NOMO-1 treated with DMSO at 0.1 percent for 48 hours (cell line): Measurements from ENCODE around the gene MCCD1.
"Not testable (repeated sequence)": the region's sequence is repeated elsewhere in the genome, so short reads cannot be mapped to it uniquely, and the experiment has no call there.

ENCODE experiments used
- DNase-seq: peaks from one replicate; lab custom pipeline; 2025; ENCODE audit not compliant: unreplicated experiment; lab: John Stamatoyannopoulos, UW

Gene MCCD1, protein sequence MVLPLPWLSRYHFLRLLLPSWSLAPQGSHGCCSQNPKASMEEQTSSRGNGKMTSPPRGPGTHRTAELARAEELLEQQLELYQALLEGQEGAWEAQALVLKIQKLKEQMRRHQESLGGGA

DNA sequence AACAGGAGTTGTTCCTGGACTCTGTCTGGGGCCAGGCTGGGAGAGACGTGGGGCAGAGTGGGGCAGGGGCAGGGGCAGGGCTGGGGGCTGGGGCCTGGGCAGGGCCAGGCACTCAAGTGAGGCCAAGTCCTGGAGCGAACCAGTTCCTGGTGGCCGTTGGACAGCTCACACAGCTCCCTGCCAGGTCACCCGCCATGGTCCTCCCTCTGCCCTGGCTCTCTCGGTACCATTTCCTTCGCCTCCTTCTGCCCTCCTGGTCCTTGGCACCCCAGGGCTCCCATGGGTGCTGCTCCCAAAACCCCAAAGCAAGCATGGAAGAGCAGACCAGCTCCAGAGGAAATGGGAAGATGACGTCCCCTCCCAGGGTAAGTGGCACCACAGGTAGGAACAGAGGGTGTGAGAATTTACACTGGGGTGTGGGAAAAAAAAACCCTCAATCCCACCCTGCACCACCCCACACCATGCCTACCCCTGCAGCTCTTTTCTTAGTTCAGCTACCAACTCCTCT is at the start of gene MCCD1:
Gene MCCD1, plus strand, starts transcription at position 142 of the 508 bp plus-strand sequence. Its CDS starts 53 bp downstream, at position 195.
- DNase-seq, result no peak

DNA sequence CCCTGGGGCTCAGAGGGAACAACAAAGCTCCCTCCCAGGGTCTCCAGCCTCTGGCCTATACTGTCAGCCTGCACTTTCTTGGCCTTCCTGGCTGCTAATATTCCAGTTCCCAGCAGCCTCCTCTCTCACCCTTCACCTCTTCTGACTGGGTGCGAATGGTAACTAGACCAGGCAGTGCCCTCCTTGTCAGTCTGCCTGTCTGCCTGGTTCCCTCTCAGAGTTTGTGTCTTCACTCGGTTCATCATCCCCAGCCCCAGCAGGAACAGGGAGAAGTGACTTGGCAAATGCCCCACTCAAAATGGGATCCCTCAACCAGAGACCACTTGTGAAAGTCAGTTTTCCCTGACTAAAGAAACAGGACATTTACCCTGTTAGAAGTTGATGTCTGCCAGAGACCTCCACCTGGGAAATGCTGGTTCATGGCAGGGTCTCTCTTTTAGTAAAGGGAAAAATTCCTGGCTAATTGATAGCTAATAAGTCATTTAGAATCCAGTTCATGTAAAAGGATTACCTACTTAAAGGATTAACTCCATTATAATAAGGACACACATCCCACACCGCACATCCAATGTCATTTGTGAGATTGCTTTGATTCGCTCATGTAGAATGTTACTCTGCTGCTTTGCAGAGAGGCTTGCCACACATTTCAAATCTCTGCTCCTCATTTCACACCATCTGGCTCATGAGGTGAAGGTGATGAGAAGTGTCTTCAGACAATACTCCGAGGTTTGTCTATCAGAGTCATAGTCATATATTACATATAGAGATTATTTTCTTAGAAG is 49.4 kb upstream of the MCCD1 start:
- no peak for DNase-seq

GRCh38 chr6:31479933-31480535 is 48.7 kb upstream of the MCCD1 start:
- no peak for DNase-seq

DNA sequence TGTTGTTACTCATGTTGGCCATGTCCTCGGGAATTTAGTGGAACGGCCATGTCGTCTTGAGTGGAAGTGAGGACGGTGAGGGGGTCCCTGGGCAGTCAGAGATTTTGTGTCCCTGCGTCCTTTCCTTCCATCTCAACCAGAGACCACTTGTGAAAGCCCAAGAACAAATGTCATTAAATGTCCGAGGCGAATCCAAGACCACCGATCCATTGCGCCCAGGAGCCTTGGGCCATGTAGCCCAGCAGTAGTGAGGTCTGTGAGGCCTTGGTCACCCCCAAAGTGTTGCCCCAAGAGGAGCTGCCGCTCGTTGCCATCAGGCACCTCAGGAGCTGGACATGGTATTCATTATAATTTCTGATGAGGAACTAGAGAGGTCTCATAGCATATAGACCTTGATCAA is 48.2 kb upstream of the MCCD1 start:
- no peak for DNase-seq

DNA sequence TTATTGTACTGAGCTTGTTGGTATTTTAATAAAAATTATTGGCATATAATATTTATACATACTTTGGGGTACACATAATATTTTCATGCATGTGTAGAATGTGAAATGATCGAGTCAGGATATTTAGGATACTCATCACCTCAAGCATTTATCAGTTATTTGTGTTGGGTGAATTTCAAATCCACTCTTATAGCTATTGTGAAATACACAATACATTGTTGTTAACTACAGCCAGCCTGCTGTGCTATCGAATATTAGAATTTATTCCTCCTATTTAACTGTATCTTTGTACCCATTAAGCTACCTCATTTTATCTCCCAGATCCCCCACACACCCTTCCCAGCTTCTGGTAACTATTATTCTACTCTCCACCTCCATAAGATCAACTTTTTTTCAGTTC is 45.4 kb upstream of the MCCD1 start:
- DNase-seq, result no peak

- DNase-seq, result no peak
Measured at GRCh38 chr6:31485055-31485454, 43.7 kb upstream of the MCCD1 start.

- DNase-seq, result not testable (repeated sequence)
Measured at GRCh38 chr6:31486065-31486837, 42.5 kb upstream of the MCCD1 start.

- DNase-seq, result not testable (repeated sequence)
Measured at GRCh38 chr6:31487674-31488073, 41.1 kb upstream of the MCCD1 start.

DNA sequence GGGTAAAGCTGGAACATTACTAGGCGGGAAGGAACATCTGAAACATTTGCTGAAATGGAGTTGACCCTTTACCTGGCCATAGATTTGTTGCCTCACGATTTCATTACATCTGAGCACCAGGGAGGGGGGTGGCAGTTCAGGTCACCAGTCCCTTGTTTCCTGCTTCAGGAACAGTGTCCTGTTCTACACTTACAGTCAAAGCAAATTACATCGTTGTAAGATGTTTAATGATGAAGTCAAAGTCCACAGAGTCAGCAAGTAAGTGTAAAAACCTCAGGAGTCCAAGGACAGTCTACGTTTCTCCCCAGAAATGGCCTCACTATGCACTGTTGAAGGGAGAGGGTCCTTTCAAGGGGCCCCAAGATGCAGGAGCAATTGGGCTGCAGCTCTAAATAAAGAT is 39.7 kb upstream of the MCCD1 start:
- no peak for DNase-seq

DNA sequence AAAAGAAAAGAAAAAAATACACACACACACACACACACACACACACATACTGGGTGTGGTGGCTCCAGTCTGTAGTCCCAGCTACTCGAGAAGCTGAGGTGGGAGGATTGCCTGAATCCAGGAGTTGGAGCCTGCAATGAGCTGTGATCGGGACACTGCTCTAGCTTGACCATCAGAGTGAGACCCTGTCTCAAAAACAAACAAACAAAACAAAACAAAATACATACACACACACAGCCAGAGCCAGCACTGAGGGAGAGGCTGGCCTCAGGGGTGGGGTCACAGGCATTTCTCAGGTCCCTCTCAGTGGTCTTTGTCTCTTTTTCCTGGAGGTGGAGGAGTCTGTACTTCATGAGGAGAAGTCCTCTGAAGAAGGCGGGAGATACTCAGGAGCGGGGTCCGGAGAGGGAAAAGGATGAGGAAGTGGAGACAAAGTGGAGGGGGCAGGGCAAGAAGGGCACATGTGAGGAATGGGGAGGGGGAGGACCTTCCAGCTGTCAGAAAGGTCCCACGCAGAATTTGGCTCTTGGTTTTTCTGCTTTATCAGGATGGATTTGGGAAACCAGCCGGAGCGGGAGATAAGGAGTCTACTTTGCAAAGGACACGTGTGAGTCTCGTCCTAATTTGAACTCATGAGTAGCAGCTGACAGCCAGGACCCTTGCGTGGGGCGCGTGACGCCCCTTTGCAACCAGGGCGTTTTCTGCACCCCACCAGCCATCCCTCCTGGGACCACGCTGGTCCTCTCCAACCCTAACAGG is 38.5 kb upstream of the MCCD1 start:
- no peak for DNase-seq

DNA sequence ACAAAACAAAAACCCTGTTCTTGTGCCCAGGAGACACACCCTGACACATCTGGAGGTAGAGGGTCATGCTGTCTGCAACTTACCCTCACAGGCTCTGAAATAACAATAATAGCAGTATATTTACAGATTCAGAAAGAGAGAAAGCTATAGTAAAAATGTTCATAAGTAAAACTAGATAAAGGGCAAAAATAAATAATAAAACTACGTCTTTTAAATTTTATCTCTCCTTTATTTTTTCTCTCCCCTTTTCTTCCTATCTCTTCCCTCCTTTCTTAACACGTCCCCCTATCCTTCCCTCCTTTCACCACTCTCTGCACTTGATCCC is 35.2 kb upstream of the MCCD1 start:
- DNase-seq, result not testable (repeated sequence)

DNA sequence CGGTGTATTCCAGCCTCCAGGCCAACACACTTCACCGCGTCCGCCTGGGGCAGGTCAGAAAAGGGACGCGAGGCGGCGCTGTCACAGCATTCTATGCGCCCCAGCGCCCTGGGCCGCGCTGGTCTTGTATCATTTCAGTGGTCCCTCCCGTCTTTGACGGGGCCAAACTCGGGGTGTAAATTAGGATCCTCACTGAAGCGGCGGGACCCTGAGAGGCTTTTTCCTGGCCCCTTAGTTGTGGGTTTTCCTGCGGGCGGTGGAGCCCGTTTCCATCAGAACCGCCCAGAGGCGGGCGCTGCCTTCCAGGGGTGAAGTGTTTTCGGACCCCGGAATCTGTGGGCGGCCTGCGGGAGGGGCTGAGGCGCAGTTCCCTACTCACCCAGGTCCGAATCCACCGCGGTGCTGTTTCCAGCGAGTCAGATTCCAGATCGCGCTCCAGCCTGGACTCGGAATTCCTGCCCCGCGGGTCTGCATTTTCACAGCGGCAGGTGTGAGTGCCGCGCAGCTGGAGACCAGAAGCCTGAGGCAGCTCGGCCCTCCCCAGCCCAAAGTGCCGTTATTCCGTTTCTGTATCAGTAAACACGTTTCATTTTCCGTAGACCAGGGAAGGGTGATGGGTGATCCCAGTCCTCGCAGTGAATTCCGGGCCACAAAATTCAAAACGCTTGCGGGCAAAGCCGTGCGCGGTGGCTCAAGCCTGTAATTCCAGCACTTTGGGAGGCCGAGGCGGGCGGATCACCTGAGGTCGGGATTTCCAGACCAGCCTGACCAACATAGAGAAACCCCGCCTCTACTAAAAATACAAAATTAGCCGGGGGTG is 34.7 kb upstream of the MCCD1 start:
- peak; percentile 72 for DNase-seq

GRCh38 chr6:31495580-31495979 is 33.2 kb upstream of the MCCD1 start:
- DNase-seq, result no peak

DNA sequence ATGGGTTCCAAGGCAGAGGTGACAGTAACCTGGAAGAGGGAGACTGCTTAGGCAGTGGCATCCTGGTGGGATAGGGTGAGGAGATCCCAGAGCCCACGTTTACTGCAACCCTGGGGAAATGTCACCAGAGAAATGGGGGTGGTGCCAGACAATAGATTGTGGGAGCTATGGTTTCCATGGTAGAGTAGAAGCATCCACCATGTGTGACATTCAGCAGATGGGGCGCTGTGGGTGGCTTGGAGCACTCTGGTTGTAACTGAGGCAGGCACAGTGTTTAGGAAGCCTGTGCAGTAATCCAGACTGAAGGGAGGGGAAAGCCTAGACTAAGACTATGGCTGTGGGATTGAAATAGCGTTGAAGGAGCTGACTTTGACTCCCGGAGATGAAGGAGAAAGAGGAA is 31.9 kb upstream of the MCCD1 start:
- not testable (repeated sequence) for DNase-seq

GRCh38 chr6:31497531-31498476 is 31.0 kb upstream of the MCCD1 start, which contains the start of gene MICB:
MICB (plus strand) TSS chr6:31498145; CDS start chr6:31498194, 49 bp downstream.
- DNase-seq, result peak; percentile 82

DNA sequence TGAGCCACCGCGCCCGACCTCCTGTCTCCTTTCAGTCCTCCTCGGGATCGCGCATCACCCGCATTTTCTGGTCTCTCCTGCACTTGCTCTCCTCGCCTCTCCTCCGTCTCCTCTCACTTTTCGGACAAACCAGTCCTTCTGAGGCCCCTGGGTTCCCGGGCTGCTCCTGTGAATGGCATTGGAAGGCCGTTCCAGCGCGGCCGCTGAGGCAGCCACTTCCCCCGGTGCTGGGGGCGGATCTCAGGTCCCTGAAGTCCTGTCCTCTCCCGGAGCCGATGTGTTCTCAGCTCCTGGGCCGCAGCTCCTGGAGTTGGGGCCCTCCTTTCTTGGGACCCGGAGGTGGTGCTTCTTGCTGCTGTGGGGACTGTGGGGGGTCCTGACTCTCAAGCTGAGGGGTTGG is 30.0 kb upstream of the MCCD1 start:
- no peak for DNase-seq

GRCh38 chr6:31499648-31500047 is 29.1 kb upstream of the MCCD1 start:
- DNase-seq, result not testable (repeated sequence)

GRCh38 chr6:31502586-31502985 is 26.2 kb upstream of the MCCD1 start:
- DNase-seq, result no peak

DNA sequence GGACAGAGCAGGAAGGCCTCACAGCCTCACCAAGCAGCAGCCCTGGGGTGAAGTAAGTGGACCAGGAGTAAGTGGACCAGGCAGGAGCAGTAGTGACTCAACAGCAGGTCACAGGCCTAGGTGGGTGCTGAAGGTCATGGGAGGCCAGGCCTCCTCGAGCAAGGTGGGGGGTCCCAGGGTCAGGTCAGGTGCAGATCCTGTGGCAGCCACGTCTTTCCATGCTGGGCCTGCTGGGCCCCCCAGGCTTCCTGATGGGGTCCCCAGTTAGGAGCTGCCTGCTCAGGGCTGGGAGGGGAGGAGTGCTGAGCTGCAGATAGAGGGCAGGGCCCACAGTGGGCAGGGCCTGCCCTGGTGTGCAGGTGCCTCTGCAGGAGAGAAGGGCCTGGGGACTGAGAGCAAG is 19.7 kb upstream of the MCCD1 start:
- DNase-seq, result not testable (repeated sequence)
